Adrenal gland (tissue), 5 donors: ENCODE results near the gene MFN2.

Experiments used
- POLR2A ChIP-seq, 2 donors: fragments of 450-650 bp; IDR thresholded peaks; one replicate each; pipeline ENCODE4 v1.6.1; 2017; ENCODE audit warnings: antibody characterized with exemption in 2 of 2, mild to moderate bottlenecking in 2 of 2, moderate library complexity in 1 of 2
- TF ChIP-seq, protein P1 (sequence below), 6 experiments: fragments of 450-650 bp in 4 of 6; fragments of 200-600 bp in 2 of 6; sonication (generic) in 1 of 6; IDR thresholded peaks; 1 replicate in 5 of 6; 2 replicates in 1 of 6; pipeline versions ENCODE4 v1.5.1 to v1.8.0; 2016 to 2021; ENCODE audit warnings: antibody characterized with exemption in 6 of 6, mild to moderate bottlenecking in 2 of 6, moderate library complexity in 1 of 6
- donor health status: DM: no; HTN: no; CAD: no.

DNA sequence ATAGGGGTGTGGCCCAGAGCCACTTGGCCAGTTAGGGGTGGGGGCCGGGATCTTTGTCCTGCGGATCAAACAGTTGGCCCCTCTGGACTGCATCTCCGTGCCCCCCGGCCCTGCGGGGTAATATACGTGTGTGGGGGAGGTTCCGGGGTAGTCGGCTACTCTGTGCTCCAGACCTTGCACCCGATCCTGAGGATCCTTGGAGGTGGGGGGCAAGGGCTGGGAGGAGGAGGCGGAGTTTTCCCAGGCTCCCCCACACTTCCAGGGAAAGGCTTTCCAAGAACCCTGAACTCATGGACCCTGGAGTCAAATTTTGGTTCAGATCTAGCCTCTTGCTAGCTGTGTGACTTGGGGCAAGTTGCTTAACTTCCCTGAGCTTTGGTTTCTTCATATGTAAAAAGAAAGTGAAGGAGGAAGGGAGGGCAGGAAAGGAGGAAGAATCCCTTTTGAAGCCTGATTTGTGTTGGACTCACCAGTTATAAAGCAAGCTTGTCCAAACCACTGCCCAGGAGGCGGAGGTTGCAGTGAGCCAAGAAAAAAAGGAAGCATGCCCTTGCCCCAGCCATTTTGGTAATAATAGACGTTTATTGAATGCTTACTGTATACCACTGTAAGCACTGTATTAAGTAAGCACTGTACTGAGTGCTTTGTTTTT, 39.7 kb downstream of the MFN2 start:
- TF ChIP-seq POLR2A (IDR thresholded peaks at IDR 0.05), result no peak
- TF ChIP-seq, protein P1, sequence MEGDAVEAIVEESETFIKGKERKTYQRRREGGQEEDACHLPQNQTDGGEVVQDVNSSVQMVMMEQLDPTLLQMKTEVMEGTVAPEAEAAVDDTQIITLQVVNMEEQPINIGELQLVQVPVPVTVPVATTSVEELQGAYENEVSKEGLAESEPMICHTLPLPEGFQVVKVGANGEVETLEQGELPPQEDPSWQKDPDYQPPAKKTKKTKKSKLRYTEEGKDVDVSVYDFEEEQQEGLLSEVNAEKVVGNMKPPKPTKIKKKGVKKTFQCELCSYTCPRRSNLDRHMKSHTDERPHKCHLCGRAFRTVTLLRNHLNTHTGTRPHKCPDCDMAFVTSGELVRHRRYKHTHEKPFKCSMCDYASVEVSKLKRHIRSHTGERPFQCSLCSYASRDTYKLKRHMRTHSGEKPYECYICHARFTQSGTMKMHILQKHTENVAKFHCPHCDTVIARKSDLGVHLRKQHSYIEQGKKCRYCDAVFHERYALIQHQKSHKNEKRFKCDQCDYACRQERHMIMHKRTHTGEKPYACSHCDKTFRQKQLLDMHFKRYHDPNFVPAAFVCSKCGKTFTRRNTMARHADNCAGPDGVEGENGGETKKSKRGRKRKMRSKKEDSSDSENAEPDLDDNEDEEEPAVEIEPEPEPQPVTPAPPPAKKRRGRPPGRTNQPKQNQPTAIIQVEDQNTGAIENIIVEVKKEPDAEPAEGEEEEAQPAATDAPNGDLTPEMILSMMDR (IDR thresholded peaks at IDR 0.05), result no peak
